Activated CD4-positive, alpha-beta T cell treated with anti-CD3 and anti-CD28 coated beads for 48 hours (primary cell): ENCODE results near the gene EIF2AK3.
A peak's percentile ranks its signal among the peaks of the same experiment; 100 is the strongest.
"Not testable (repeated sequence)": the region's sequence is repeated elsewhere in the genome, so short reads cannot be mapped to it uniquely, and the experiment has no call there.

Source experiments
- DNase-seq: peaks from one replicate; pipeline ENCODE4 v3.0.0-alpha.2; 2020

The EIF2AK3 gene

GRCh38 chr2:88632569-88632968 is 5.3 kb upstream of the EIF2AK3 start:
- DNase-seq, result no peak

GRCh38 chr2:88628571-88628939 is 1.3 kb upstream of the EIF2AK3 start:
- DNase-seq, result no peak

- DNase-seq, result peak; percentile 91
Measured at GRCh38 chr2:88627856-88628570, 749 bp upstream of the EIF2AK3 start.

- DNase-seq, result peak; percentile 57
Measured at GRCh38 chr2:88626171-88627054, 851 bp downstream of the EIF2AK3 start.

GRCh38 chr2:88624477-88624876 is 2.8 kb downstream of the EIF2AK3 start:
- DNase-seq, result no peak

GRCh38 chr2:88623831-88624465 is 3.3 kb downstream of the EIF2AK3 start:
- not testable (repeated sequence) for DNase-seq

GRCh38 chr2:88622307-88622706 is 5.0 kb downstream of the EIF2AK3 start:
- no peak for DNase-seq

- no peak for DNase-seq
Measured at GRCh38 chr2:88621432-88621831, 5.8 kb downstream of the EIF2AK3 start.

- no peak for DNase-seq
Measured at GRCh38 chr2:88620015-88620414, 7.2 kb downstream of the EIF2AK3 start.

- no peak for DNase-seq
Measured at GRCh38 chr2:88615822-88616221, 11.4 kb downstream of the EIF2AK3 start.

GRCh38 chr2:88614497-88615157 is 12.6 kb downstream of the EIF2AK3 start:
- DNase-seq, result no peak

- DNase-seq, result no peak
Measured at GRCh38 chr2:88613921-88614320, 13.3 kb downstream of the EIF2AK3 start.

- no peak for DNase-seq
Measured at GRCh38 chr2:88608184-88608583, 19.1 kb downstream of the EIF2AK3 start.

GRCh38 chr2:88607416-88607815 is 19.8 kb downstream of the EIF2AK3 start:
- no peak for DNase-seq

GRCh38 chr2:88606371-88607030 is 20.8 kb downstream of the EIF2AK3 start:
- DNase-seq, result no peak

- no peak for DNase-seq
Measured at GRCh38 chr2:88603146-88603545, 24.1 kb downstream of the EIF2AK3 start.

GRCh38 chr2:88602022-88602421 is 25.2 kb downstream of the EIF2AK3 start:
- DNase-seq, result no peak

- no peak for DNase-seq
Measured at GRCh38 chr2:88601286-88601685, 26.0 kb downstream of the EIF2AK3 start.

GRCh38 chr2:88600038-88600465 is 27.2 kb downstream of the EIF2AK3 start:
- DNase-seq, result peak; percentile 47

- DNase-seq, result no peak
Measured at GRCh38 chr2:88599527-88599926, 27.7 kb downstream of the EIF2AK3 start.

- DNase-seq, result no peak
Measured at GRCh38 chr2:88597168-88597567, 30.1 kb downstream of the EIF2AK3 start.

GRCh38 chr2:88596141-88596830 is 31.0 kb downstream of the EIF2AK3 start:
- DNase-seq, result no peak
